Upper lobe of left lung (tissue), 6 donors: ENCODE measurements around the gene DLD. TPM values are rescaled to one million over a fixed set of nuclear protein-coding genes. Genes with fewer than 3 reads are reported as not detected.

Source experiments
- ATAC-seq, 2 donors: fragments of 200-7000 bp; cut with Tn5 transposase; one replicate each; pipeline ENCODE4 v1.9.1; 2022; ENCODE audit warnings: mild to moderate bottlenecking in 2 of 2, moderate library complexity in 2 of 2; ENCODE audit not compliant: low FRiP score in 2 of 2
- DNase-seq, 2 donors: peaks; one replicate each; pipeline ENCODE4 v3.0.0-alpha.2; 2019 to 2020
- H3K27ac ChIP-seq, 4 donors: fragments of 200-600 bp; sonication (generic); one replicate each; pipeline ENCODE4 v1.5.1; 2016 to 2019
- H3K27me3 ChIP-seq, 4 donors: fragments of 200-600 bp; sonication (generic); one replicate each; pipeline ENCODE4 v1.5.1; 2017 to 2019
- H3K36me3 ChIP-seq, 4 donors: fragments of 200-600 bp; sonication (generic); one replicate each; pipeline ENCODE4 v1.5.1; 2016 to 2019
- H3K4me1 ChIP-seq, 4 donors: fragments of 200-600 bp; sonication (generic); one replicate each; pipeline ENCODE4 v1.5.1; 2018 to 2019
- H3K4me3 ChIP-seq, 4 donors: fragments of 200-600 bp; sonication (generic); one replicate each; pipeline ENCODE4 v1.5.1; 2017 to 2019; ENCODE audit warnings: mild to moderate bottlenecking in 2 of 4, moderate library complexity in 1 of 4
- H3K9me3 ChIP-seq, 4 donors: fragments of 200-600 bp; sonication (generic); one replicate each; pipeline ENCODE4 v1.5.1; 2018 to 2019
- CTCF ChIP-seq, 6 experiments: fragments of 450-650 bp in 4 of 6; fragments of 200-600 bp in 2 of 6; sonication (generic) in 2 of 6; IDR thresholded peaks; one replicate each; pipeline ENCODE4 v1.5.1; 2016 to 2019; ENCODE audit warnings: antibody characterized with exemption in 6 of 6
- EP300 ChIP-seq, 4 donors: sonication (generic); formaldehyde crosslinking; IDR thresholded peaks; one replicate each; pipeline ENCODE4 v1.5.1; 2017; ENCODE audit warnings: antibody characterized with exemption in 4 of 4, control low read depth in 2 of 4
- POLR2A ChIP-seq, 4 donors: fragments of 450-650 bp; IDR thresholded peaks; one replicate each; pipeline ENCODE4 v1.5.1; 2016 to 2017; ENCODE audit warnings: antibody characterized with exemption in 4 of 4, mild to moderate bottlenecking in 2 of 4
- POLR2AphosphoS5 ChIP-seq, 2 donors: sonication (generic); formaldehyde crosslinking; IDR thresholded peaks; one replicate each; pipeline ENCODE4 v1.5.1; 2017; ENCODE audit warnings: antibody characterized with exemption in 2 of 2
- WGBS, 2 donors: methylation state at CpG; one replicate each; pipeline ENCODE4 v1.1.5; 2017 to 2018; 5-methylcytosine and 5-hydroxymethylcytosine counted together
- total RNA-seq, 6 donors: library from RNA; depleted of rRNA in 4 of 6; stranded (reverse); fragments of >200 nt in 4 of 6; gene quantifications; one replicate each; pipeline versions ENCODE4 v1.1.0 to v1.2.1, GENCODE V29; 2016 to 2021
- donor health status: DM: no; HTN: no; CAD: no; lungs with moderate emphysema.
- donor health status: DM: no; HTN: yes; CAD: no; lungs with severe emphysema.

The DLD gene
- total RNA-seq, 6 donors from 2014 or later, result 21.3 to 62.9 (median 52.9) TPM

- TF ChIP-seq POLR2A (IDR thresholded peaks at IDR 0.05) (no peak), CTCF (IDR thresholded peaks at IDR 0.05) (no peak), EP300 (IDR thresholded peaks at IDR 0.05) (no peak), POLR2AphosphoS5 (IDR thresholded peaks at IDR 0.05) (no peak)
- peaks cover 0 to 43% (median 6%) of the 10 kb centered on the region in 4 donors for H3K36me3 ChIP-seq
- DNase-seq (no peak), ATAC-seq (no peak)
- 81 to 86% methylated on average over 3 of the region's 3 CpGs for whole genome bisulfite sequencing, 2 donors
- H3K4me1 ChIP-seq, result peaks cover 0 to 9% (median 5%) of the 10 kb centered on the region in 4 donors
- H3K27me3 ChIP-seq, result no peaks in the 10 kb centered on the region
- no peak overlapping the region for H3K4me3 ChIP-seq
- H3K27ac ChIP-seq, result peak overlapping the region in 1 of 4 donors; percentile 2
- H3K9me3 ChIP-seq, result no peaks in the 10 kb centered on the region
Measured at GRCh38 chr7:107944411-107945169, 53.6 kb downstream of the DLD start.

- TF ChIP-seq POLR2A (IDR thresholded peaks at IDR 0.05) (no peak), EP300 (IDR thresholded peaks at IDR 0.05) (no peak), POLR2AphosphoS5 (IDR thresholded peaks at IDR 0.05) (no peak), CTCF (IDR thresholded peaks at IDR 0.05) (no peak)
- ATAC-seq, result no peak
- WGBS, 2 donors, result 90 to 97% methylated on average over 2 of the region's 2 CpGs
Measured at GRCh38 chr7:107945332-107945731, 54.3 kb downstream of the DLD start.

GRCh38 chr7:107946451-107946850 is 55.5 kb downstream of the DLD start:
- no peak for DNase-seq
- Histone ChIP-seq H3K9me3 (no peaks in the 10 kb centered on the region), H3K27me3 (no peaks in the 10 kb centered on the region), H3K36me3 (peaks cover 0 to 37% (median 0%) of the 10 kb centered on the region in 4 donors), H3K27ac (peak overlapping the region in 1 of 4 donors; percentile 16), H3K4me1 (peaks cover 3 to 9% (median 6%) of the 10 kb centered on the region in 4 donors), H3K4me3 (no peak overlapping the region)
- TF ChIP-seq POLR2A (IDR thresholded peaks at IDR 0.05) (no peak), EP300 (IDR thresholded peaks at IDR 0.05) (no peak), POLR2AphosphoS5 (IDR thresholded peaks at IDR 0.05) (no peak), CTCF (IDR thresholded peaks at IDR 0.05) (no peak)
- no peak for ATAC-seq
- 57 to 79% methylated on average over 2 of the region's 2 CpGs for WGBS, 2 donors

More at GRCh38 chr7:107945332-107945731, 54.3 kb downstream of the DLD start:
- H3K4me1 ChIP-seq, result peaks cover 0 to 9% (median 4%) of the 10 kb centered on the region in 4 donors
- DNase-seq, result no peak
- H3K4me3 ChIP-seq, result no peak overlapping the region
- H3K36me3 ChIP-seq, result peaks cover 0 to 38% (median 0%) of the 10 kb centered on the region in 4 donors
- no peaks in the 10 kb centered on the region for H3K9me3 ChIP-seq
- H3K27me3 ChIP-seq, result no peaks in the 10 kb centered on the region
- peak overlapping the region in 1 of 4 donors; percentile 2 for H3K27ac ChIP-seq

- no peak for DNase-seq
- H3K4me3 ChIP-seq, result no peak overlapping the region
- H3K9me3 ChIP-seq, result no peaks in the 10 kb centered on the region
- ATAC-seq, result no peak
- WGBS, 2 donors, result 90 to 95% methylated on average over 6 of the region's 6 CpGs
- peaks cover 0 to 40% (median 0%) of the 10 kb centered on the region in 4 donors for H3K36me3 ChIP-seq
- H3K27me3 ChIP-seq, result no peaks in the 10 kb centered on the region
- peaks cover 3 to 13% (median 8%) of the 10 kb centered on the region in 4 donors for H3K4me1 ChIP-seq
- peak overlapping the region in 1 of 4 donors; percentile 0 for H3K27ac ChIP-seq
- TF ChIP-seq EP300 (IDR thresholded peaks at IDR 0.05) (no peak), POLR2AphosphoS5 (IDR thresholded peaks at IDR 0.05) (no peak), CTCF (IDR thresholded peaks at IDR 0.05) (no peak), POLR2A (IDR thresholded peaks at IDR 0.05) (no peak)
Measured at GRCh38 chr7:107946881-107947280, 55.9 kb downstream of the DLD start.
